Measurements from ENCODE around the gene MORC2.
A peak's percentile ranks its signal among the peaks of the same experiment; 100 is the strongest.

MORC2 gene

GRCh38 chr22:30902496-30903357 lies 65.8 kb downstream of the MORC2 start:
- Mint-ChIP-seq H3K27me3 (no peaks in the 10 kb centered on the region), H3K27ac (no peak overlapping the region), H3K4me1 (ENCODE audit: low read depth in 2 of 2) (peaks cover 0 to 4% of the 10 kb centered on the region in 2 donors), H3K9me3 (no peaks in the 10 kb centered on the region), H3K4me3 (no peak overlapping the region), H3K36me3 (ENCODE audit: insufficient read depth) (peaks cover 13% of the 10 kb centered on the region)
- ATAC-seq (replicated peaks) (no peak), DNase-seq (no peak)

DNA sequence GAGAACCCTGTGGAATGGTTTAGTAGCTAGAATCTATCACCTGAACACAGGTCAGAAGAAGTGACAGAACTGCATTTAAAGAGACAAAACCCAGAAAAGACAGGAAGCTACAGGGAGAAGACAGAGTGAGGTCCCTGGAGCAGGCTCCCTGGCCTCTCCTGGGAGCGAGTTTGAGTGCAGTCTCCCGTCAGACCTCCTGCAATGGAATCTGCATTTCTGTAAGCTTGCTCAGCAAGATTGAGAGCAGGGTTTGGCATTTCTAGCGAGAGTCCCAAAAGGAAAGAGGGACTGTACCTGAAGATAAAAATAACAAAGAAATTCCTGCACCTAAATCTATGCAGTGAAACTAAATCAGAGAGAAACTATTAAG lies 74.2 kb downstream of the MORC2 start:
- Mint-ChIP-seq H3K27me3 (no peaks in the 10 kb centered on the region), H3K27ac (no peak overlapping the region), H3K36me3 (ENCODE audit: insufficient read depth) (peaks cover 3% of the 10 kb centered on the region), H3K4me3 (no peak overlapping the region), H3K4me1 (ENCODE audit: low read depth in 2 of 2) (peaks cover 4 to 13% of the 10 kb centered on the region in 2 donors), H3K9me3 (no peaks in the 10 kb centered on the region)
- DNase-seq (no peak), ATAC-seq (replicated peaks) (no peak)

DNA sequence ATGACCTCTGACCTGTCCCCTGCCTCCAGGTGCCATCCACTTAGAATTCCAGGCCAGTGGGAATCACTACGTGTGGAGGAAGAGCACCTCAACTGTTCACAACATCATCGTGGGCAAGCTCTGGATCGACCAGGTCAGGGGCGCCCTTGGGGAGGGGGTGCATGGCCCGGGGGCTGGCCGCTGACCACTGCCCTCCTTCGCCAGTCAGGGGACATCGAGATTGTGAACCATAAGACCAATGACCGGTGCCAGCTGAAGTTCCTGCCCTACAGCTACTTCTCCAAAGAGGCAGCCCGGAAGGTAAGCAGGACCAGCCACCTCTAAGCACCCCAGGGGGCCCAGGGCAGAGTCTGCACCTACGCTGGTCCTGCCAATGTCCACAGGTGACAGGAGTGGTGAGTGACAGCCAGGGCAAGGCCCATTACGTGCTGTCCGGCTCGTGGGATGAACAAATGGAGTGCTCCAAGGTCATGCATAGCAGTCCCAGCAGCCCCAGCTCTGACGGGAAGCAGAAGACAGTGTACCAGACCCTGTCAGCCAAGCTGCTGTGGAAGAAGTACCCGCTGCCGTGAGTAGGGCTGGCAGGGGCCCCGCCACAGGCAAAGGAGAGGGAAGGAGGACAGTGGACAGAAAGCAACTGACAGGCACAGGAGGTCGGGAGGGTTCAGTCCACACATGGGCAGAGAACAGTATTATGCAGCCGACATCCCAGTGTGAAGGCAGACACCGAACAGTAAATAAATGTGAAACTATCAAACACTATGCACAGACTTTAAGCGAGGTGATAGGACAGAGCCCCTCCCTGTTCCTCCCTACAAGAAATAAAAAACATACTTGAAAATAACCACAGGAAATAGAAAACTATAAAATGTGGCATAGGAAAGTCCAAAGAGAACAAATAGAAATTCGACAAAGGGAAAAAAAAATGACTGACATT lies 74.9 kb downstream of the MORC2 start:
- H3K4me3 Mint-ChIP-seq: no peak overlapping the region

DNA sequence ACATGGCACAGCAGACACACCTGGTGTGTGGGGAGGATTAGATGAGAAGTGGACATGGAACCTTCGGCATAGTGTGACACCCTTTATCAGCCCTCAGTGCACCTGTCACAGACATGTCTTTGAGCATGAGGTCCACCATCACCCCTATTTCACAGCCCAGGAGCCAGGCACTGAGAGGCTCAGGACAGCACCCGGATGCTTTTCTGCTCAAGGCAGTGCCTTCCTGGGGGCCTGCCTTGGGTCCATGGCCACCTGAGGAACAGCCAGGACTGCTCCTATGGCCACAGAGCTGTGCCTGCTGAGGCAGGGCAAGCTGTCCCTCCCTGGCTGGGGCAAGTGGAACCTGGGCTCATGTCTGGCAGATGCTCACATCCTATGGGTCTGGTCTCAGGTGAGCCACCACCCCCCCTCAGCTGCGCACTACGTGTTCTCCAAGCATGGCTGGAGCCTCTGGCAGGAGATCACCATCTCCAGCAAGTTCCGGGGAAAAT lies 75.8 kb downstream of the MORC2 start:
- H3K9me3 Mint-ChIP-seq: no peaks in the 10 kb centered on the region
- H3K4me1 Mint-ChIP-seq (ENCODE audit: low read depth in 2 of 2): peaks cover 4 to 13% of the 10 kb centered on the region in 2 donors
- H3K27me3 Mint-ChIP-seq: no peaks in the 10 kb centered on the region
- no peak for DNase-seq
- H3K36me3 Mint-ChIP-seq (ENCODE audit: insufficient read depth): no peaks in the 10 kb centered on the region
- peak overlapping the region in 1 of 2 donors; percentile 83 for H3K27ac Mint-ChIP-seq
- H3K4me3 Mint-ChIP-seq: no peak overlapping the region
- no peak for ATAC-seq (replicated peaks)

More for the DNA sequence above, 74.9 kb downstream of the MORC2 start:
- Mint-ChIP-seq H3K27me3 (no peaks in the 10 kb centered on the region), H3K9me3 (no peaks in the 10 kb centered on the region), H3K36me3 (ENCODE audit: insufficient read depth) (peaks cover 3% of the 10 kb centered on the region), H3K4me1 (ENCODE audit: low read depth in 2 of 2) (peaks cover 4 to 13% of the 10 kb centered on the region in 2 donors), H3K27ac (no peak overlapping the region)
- ATAC-seq (replicated peaks): no peak
- no peak for DNase-seq

DNA sequence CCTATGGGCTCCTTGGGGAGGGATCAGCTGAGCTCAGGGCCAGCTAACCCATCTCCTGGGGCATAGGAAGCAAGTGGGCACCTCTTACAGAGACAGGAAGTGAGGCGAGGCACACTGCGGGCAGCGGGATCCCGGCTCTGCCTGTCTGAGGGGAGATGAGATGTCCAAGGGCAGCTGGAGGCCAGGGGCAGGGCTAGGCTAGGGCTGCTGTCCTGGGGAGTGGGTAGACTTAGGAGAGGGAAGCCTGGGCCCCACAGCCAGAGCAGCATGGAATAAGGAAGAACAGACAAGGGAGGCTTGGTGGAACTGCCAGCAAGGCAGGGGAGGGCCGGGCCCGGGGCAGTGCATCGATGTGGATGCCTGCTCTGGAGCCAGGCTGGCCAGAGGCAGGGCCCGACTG lies 76.3 kb downstream of the MORC2 start:
- H3K9me3 Mint-ChIP-seq: no peaks in the 10 kb centered on the region
- DNase-seq: no peak
- ATAC-seq (replicated peaks): no peak
- no peak overlapping the region for H3K4me3 Mint-ChIP-seq
- peak overlapping the region in 1 of 2 donors; percentile 83 for H3K27ac Mint-ChIP-seq
- no peaks in the 10 kb centered on the region for H3K27me3 Mint-ChIP-seq
- peaks cover 4 to 13% of the 10 kb centered on the region in 2 donors for H3K4me1 Mint-ChIP-seq (ENCODE audit: low read depth in 2 of 2)
- no peaks in the 10 kb centered on the region for H3K36me3 Mint-ChIP-seq (ENCODE audit: insufficient read depth)

GRCh38 chr22:30891781-30892180 lies 76.8 kb downstream of the MORC2 start:
- ATAC-seq (replicated peaks) (no peak), DNase-seq (no peak)
- Mint-ChIP-seq H3K9me3 (no peaks in the 10 kb centered on the region), H3K27ac (peak overlapping the region in 1 of 2 donors; percentile 83), H3K27me3 (no peaks in the 10 kb centered on the region), H3K4me1 (ENCODE audit: low read depth in 2 of 2) (peaks cover 4 to 13% of the 10 kb centered on the region in 2 donors), H3K4me3 (no peak overlapping the region), H3K36me3 (ENCODE audit: insufficient read depth) (no peaks in the 10 kb centered on the region)

GRCh38 chr22:30891443-30891755 lies 77.2 kb downstream of the MORC2 start:
- no peak for ATAC-seq (replicated peaks)
- H3K27ac Mint-ChIP-seq: peak overlapping the region in 1 of 2 donors; percentile 83
- no peak for DNase-seq
- peaks cover 4 to 13% of the 10 kb centered on the region in 2 donors for H3K4me1 Mint-ChIP-seq (ENCODE audit: low read depth in 2 of 2)
- H3K36me3 Mint-ChIP-seq (ENCODE audit: insufficient read depth): no peaks in the 10 kb centered on the region
- H3K4me3 Mint-ChIP-seq: no peak overlapping the region
- H3K27me3 Mint-ChIP-seq: no peaks in the 10 kb centered on the region
- no peaks in the 10 kb centered on the region for H3K9me3 Mint-ChIP-seq

- H3K27ac Mint-ChIP-seq: no peak overlapping the region
- no peak overlapping the region for H3K4me3 Mint-ChIP-seq
- ATAC-seq (replicated peaks): peak; percentile 39
Observed at GRCh38 chr22:30890686-30891442, 77.7 kb downstream of the MORC2 start.

DNA sequence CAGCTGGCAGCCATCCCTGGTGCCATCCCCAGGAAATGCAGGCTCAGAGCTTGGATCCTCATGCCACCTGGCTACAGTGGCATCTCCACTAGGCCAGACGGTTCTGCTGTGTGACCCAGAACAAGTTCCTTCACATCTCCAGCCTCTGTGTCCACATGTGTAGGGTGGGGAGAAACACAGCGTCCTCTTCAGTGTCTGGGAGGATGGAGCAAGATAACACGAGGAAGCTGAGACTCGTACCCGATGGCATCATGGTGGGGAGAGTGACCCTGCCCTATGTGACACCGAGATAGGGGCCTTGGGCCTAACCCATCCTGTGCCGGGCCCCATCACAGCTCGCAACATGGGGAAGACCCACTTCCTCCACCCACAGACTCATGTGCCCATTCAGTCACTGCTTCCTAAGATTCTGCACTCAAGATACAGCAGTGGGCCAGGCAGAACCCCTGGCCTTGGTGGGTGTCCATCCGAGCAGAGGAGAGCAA lies 78.5 kb downstream of the MORC2 start:
- Mint-ChIP-seq H3K27ac (no peak overlapping the region), H3K27me3 (no peaks in the 10 kb centered on the region), H3K36me3 (ENCODE audit: insufficient read depth) (no peaks in the 10 kb centered on the region), H3K4me1 (ENCODE audit: low read depth in 2 of 2) (peaks cover 4 to 13% of the 10 kb centered on the region in 2 donors), H3K4me3 (no peak overlapping the region), H3K9me3 (no peaks in the 10 kb centered on the region)
- no peak for DNase-seq
- no peak for ATAC-seq (replicated peaks)

More at GRCh38 chr22:30890686-30891442, 77.7 kb downstream of the MORC2 start:
- Mint-ChIP-seq H3K9me3 (no peaks in the 10 kb centered on the region), H3K4me1 (ENCODE audit: low read depth in 2 of 2) (peaks cover 4 to 13% of the 10 kb centered on the region in 2 donors), H3K36me3 (ENCODE audit: insufficient read depth) (no peaks in the 10 kb centered on the region), H3K27me3 (no peaks in the 10 kb centered on the region)
- DNase-seq: peak in 1 of 3 experiments; percentile 22

GRCh38 chr22:30889268-30889995 lies 79.1 kb downstream of the MORC2 start:
- H3K36me3 Mint-ChIP-seq (ENCODE audit: insufficient read depth): no peaks in the 10 kb centered on the region
- DNase-seq (no peak), ATAC-seq (replicated peaks) (no peak)
- no peaks in the 10 kb centered on the region for H3K27me3 Mint-ChIP-seq
- H3K4me1 Mint-ChIP-seq (ENCODE audit: low read depth in 2 of 2): peaks cover 4 to 13% of the 10 kb centered on the region in 2 donors
- H3K9me3 Mint-ChIP-seq: no peaks in the 10 kb centered on the region
- peak overlapping the region in 1 of 2 donors; percentile 76 for H3K27ac Mint-ChIP-seq
- no peak overlapping the region for H3K4me3 Mint-ChIP-seq

GRCh38 chr22:30887861-30888260 lies 80.7 kb downstream of the MORC2 start:
- Mint-ChIP-seq H3K4me1 (ENCODE audit: low read depth in 2 of 2) (peaks cover 0 to 5% of the 10 kb centered on the region in 2 donors), H3K9me3 (no peaks in the 10 kb centered on the region), H3K27ac (no peak overlapping the region), H3K36me3 (ENCODE audit: insufficient read depth) (no peaks in the 10 kb centered on the region), H3K4me3 (no peak overlapping the region), H3K27me3 (no peaks in the 10 kb centered on the region)
- ATAC-seq (replicated peaks): no peak
- no peak for DNase-seq

- Mint-ChIP-seq H3K27ac (no peak overlapping the region), H3K9me3 (no peaks in the 10 kb centered on the region), H3K4me3 (no peak overlapping the region), H3K36me3 (ENCODE audit: insufficient read depth) (no peaks in the 10 kb centered on the region), H3K27me3 (no peaks in the 10 kb centered on the region), H3K4me1 (ENCODE audit: low read depth in 2 of 2) (peaks cover 0 to 5% of the 10 kb centered on the region in 2 donors)
- DNase-seq (no peak), ATAC-seq (replicated peaks) (no peak)
Observed at GRCh38 chr22:30887453-30887852, 81.1 kb downstream of the MORC2 start.
